ENCODE measurements around the gene TENM4. TPM values are rescaled to one million over a fixed set of nuclear protein-coding genes. Genes with fewer than 3 reads are reported as not detected.

Gene TENM4
- total RNA-seq, 4 donors from 2014 or later, result 0.88 to 61.5 (median 4.0) TPM

DNA sequence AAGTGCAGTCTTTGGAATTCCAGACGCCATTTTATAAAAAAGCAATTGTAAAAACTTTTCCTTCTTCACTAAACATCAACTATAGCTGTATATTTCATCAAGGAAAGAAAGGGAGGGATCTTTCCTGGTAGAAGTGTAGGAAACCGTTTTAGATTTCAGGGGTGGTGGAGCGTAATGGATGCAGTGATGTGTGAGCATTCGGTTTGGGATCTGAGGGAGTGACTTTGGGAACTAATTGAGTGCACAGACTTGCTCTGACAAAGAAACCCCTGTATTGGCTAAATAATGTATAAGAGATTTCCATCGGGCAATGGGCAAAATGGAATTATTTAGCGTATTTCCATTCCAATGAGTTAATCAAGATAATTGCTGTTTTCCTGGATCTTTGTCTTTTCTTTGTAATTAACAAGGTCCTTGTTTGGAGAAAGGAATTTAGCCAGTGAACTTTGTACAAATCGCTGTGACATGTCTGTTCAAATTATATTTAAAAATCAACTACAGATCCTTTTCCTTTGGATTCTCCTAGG, 741.2 kb downstream of the TENM4 start:
- Histone ChIP-seq H3K4me1 (no peaks in the 10 kb centered on the region), H3K27me3 (no peaks in the 10 kb centered on the region), H3K36me3 (no peaks in the 10 kb centered on the region), H3K4me3 (no peak overlapping the region), H3K27ac (no peak overlapping the region), H3K9me3 (no peaks in the 10 kb centered on the region)
- no peak for DNase-seq
- TF ChIP-seq, protein P1, sequence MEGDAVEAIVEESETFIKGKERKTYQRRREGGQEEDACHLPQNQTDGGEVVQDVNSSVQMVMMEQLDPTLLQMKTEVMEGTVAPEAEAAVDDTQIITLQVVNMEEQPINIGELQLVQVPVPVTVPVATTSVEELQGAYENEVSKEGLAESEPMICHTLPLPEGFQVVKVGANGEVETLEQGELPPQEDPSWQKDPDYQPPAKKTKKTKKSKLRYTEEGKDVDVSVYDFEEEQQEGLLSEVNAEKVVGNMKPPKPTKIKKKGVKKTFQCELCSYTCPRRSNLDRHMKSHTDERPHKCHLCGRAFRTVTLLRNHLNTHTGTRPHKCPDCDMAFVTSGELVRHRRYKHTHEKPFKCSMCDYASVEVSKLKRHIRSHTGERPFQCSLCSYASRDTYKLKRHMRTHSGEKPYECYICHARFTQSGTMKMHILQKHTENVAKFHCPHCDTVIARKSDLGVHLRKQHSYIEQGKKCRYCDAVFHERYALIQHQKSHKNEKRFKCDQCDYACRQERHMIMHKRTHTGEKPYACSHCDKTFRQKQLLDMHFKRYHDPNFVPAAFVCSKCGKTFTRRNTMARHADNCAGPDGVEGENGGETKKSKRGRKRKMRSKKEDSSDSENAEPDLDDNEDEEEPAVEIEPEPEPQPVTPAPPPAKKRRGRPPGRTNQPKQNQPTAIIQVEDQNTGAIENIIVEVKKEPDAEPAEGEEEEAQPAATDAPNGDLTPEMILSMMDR (IDR thresholded peaks at IDR 0.05), result no peak
- TF ChIP-seq POLR2A (IDR thresholded peaks at IDR 0.05), result no peak
- intact Hi-C loops (cut with DNase I; ENCODE audit: low total_unique reads), result no loop called here

DNA sequence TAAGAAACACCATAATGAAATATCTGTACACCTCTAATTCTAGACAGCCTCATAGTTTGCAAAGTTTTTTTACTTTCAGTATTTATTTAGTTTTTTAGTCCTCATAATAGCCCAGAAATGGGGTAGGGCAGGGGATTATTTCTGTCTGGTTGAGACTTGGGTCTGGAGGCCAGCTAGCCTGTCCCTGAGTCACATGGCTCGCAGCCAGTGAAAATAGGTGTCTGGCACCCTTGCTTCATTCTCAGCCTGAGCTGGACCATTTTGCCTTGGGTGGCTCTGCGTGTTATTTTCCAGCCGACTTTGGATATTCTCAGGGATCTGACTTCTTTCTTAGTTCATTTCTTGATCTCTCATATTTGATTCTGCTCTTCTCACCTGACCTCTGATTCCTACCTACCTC, 742.2 kb downstream of the TENM4 start:
- no peaks in the 10 kb centered on the region for H3K9me3 ChIP-seq
- no peaks in the 10 kb centered on the region for H3K27me3 ChIP-seq
- H3K4me1 ChIP-seq, result no peaks in the 10 kb centered on the region
- H3K4me3 ChIP-seq, result no peak overlapping the region
- TF ChIP-seq POLR2A (IDR thresholded peaks at IDR 0.05), result no peak
- TF ChIP-seq, protein P1 (IDR thresholded peaks at IDR 0.05), result no peak
- no peak overlapping the region for H3K27ac ChIP-seq
- DNase-seq, result no peak
- H3K36me3 ChIP-seq, result no peaks in the 10 kb centered on the region
- intact Hi-C loops (cut with DNase I; ENCODE audit: low total_unique reads), result no loop called here

DNA sequence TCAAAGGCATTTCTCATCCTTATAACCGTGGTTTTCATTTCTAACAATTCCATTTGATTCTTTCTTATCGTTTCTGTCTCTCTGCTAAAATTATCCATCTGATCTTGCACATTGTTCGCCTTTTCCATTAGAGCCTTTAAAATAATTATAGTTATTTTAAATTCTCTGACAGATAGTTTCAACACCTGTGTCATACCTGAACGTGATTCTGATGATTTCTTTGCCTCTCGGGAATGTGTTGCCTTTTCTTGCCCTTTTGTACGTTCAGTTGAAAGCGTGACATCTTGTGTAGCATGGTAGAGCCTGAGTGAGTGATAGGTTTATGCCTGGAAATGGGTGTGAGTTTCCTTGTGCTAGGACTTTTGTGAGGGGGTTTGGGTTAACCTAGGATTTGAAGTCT, 744.7 kb downstream of the TENM4 start:
- H3K9me3 ChIP-seq, result no peaks in the 10 kb centered on the region
- DNase-seq, result no peak
- intact Hi-C loops (cut with DNase I; ENCODE audit: low total_unique reads), result no loop called here

DNA sequence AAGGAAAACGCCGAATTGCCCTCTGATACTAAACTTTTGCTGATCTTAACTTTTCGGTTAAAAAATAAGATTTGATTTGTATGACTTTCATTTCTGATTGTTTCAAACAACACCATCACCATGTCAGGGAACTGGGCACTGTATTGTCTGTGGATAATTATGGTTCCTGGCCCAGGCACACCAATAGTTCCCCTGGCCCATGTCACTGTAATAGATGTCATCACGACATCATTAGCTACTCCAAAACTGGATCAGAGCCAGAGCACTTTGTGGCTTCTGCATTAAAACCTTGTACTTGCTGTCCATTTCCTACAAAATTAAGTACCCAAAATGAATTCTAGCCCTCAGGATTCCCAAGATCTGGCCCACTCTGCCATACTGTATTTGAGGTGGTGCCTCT, 746.7 kb downstream of the TENM4 start:
- Histone ChIP-seq H3K9me3 (no peaks in the 10 kb centered on the region), H3K4me3 (no peak overlapping the region), H3K36me3 (no peaks in the 10 kb centered on the region), H3K27me3 (no peaks in the 10 kb centered on the region), H3K27ac (no peak overlapping the region), H3K4me1 (no peaks in the 10 kb centered on the region)
- no peak for DNase-seq
- TF ChIP-seq POLR2A (IDR thresholded peaks at IDR 0.05), result no peak
- TF ChIP-seq, protein P1 (IDR thresholded peaks at IDR 0.05), result no peak
- intact Hi-C loops (cut with DNase I; ENCODE audit: low total_unique reads), result no loop called here

More for the DNA sequence above, 744.7 kb downstream of the TENM4 start:
- H3K4me1 ChIP-seq, result no peaks in the 10 kb centered on the region
- no peaks in the 10 kb centered on the region for H3K36me3 ChIP-seq
- no peak overlapping the region for H3K27ac ChIP-seq
- H3K27me3 ChIP-seq, result no peaks in the 10 kb centered on the region
- no peak overlapping the region for H3K4me3 ChIP-seq
- no peak for TF ChIP-seq POLR2A (IDR thresholded peaks at IDR 0.05)
- TF ChIP-seq, protein P1 (IDR thresholded peaks at IDR 0.05), result no peak

DNA sequence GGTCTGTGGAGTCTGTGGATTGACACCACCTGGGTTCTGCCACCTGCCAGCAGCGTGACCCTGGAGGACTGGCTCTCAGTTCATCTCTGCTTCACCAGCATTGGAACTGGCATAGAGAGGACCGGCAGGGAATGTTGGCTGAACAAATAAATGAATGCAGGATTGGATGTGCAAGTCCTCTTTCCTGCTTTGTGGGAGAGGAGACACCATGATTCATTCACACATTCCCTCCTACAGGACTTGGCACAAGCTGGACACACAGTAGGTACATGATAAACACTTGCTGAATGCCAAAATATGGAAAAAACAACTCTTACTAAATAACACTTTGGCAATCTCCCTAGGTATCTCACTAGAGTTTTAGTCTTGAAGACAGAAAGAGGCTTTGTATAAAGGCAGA, 749.6 kb downstream of the TENM4 start:
- Histone ChIP-seq H3K27me3 (no peaks in the 10 kb centered on the region), H3K27ac (no peak overlapping the region), H3K36me3 (no peaks in the 10 kb centered on the region), H3K9me3 (no peaks in the 10 kb centered on the region), H3K4me3 (no peak overlapping the region), H3K4me1 (no peaks in the 10 kb centered on the region)
- intact Hi-C loops (cut with DNase I; ENCODE audit: low total_unique reads), result no loop called here
- no peak for DNase-seq
- TF ChIP-seq, protein P1 (IDR thresholded peaks at IDR 0.05), result no peak
- TF ChIP-seq POLR2A (IDR thresholded peaks at IDR 0.05), result no peak

Measured in uterus (tissue), 4 donors.